Adrenal gland (tissue), 12 donors: ENCODE results near the gene ENOX1. TPM values are rescaled to one million over a fixed set of nuclear protein-coding genes. Genes with fewer than 3 reads are reported as not detected.

Source experiments
- DNase-seq, 7 donors: peaks; one replicate each; pipeline ENCODE4 v3.0.0-alpha.2; 2019 to 2020
- H3K27ac ChIP-seq, 5 donors: fragments of 200-600 bp; sonication (generic) in 4 of 5; 1 replicate in 3 of 5; 2 replicates in 2 of 5; pipeline versions ENCODE4 v1.5.1 to v1.8.0; 2016 to 2020; ENCODE audit warnings: mild to moderate bottlenecking in 1 of 5
- H3K27me3 ChIP-seq: fragments of 200-600 bp; 2 replicates; pipeline ENCODE4 v1.8.0; 2021
- H3K36me3 ChIP-seq, 2 donors: fragments of 200-600 bp; replicated peaks in 1 of 2; 1 replicate in 1 of 2; 2 replicates in 1 of 2; pipeline versions ENCODE4 v1.5.1 to v1.8.0; 2018 to 2022
- H3K4me1 ChIP-seq, 2 donors: fragments of 200-600 bp; replicated peaks in 1 of 2; 1 replicate in 1 of 2; 2 replicates in 1 of 2; pipeline versions ENCODE4 v1.5.1 to v1.8.0; 2018 to 2021
- H3K4me3 ChIP-seq, 4 donors: fragments of 200-600 bp; sonication (generic) in 3 of 4; one replicate each; pipeline ENCODE4 v1.5.1; 2016 to 2018
- H3K9me3 ChIP-seq, 3 donors: fragments of 200-600 bp; sonication (generic) in 1 of 3; replicated peaks in 1 of 3; 1 replicate in 2 of 3; 2 replicates in 1 of 3; pipeline versions ENCODE4 v1.5.1 to v1.8.0; 2016 to 2021
- CTCF ChIP-seq, 6 experiments: fragments of 450-650 bp in 4 of 6; fragments of 200-600 bp in 2 of 6; sonication (generic) in 1 of 6; IDR thresholded peaks; 1 replicate in 5 of 6; 2 replicates in 1 of 6; pipeline versions ENCODE4 v1.5.1 to v1.8.0; 2016 to 2021; ENCODE audit warnings: antibody characterized with exemption in 6 of 6, mild to moderate bottlenecking in 2 of 6, moderate library complexity in 1 of 6
- POLR2A ChIP-seq, 2 donors: fragments of 450-650 bp; IDR thresholded peaks; one replicate each; pipeline ENCODE4 v1.6.1; 2017; ENCODE audit warnings: antibody characterized with exemption in 2 of 2, mild to moderate bottlenecking in 2 of 2, moderate library complexity in 1 of 2
- WGBS, 4 donors: extraction: QIAGEN DNeasy Blood & Tissue Kit in 2 of 4; methylation state at CpG; one replicate each; pipeline versions ENCODE4 v1.1.5 to v1.1.7; 2013 to 2017; 5-methylcytosine and 5-hydroxymethylcytosine counted together
- intact Hi-C, 2 donors: fragments of 100-400 bp; cut with DNase I; formaldehyde crosslinking; loops; one replicate each; pipeline versions ENCODE4 v1.14.1 to v1.15.0; 2022 to 2023
- polyA plus RNA-seq, 3 donors: library from polyadenylated mRNA; stranded (reverse); fragments of 200-250 nt in 2 of 3; fragments of 350-450 nt in 1 of 3; fragmentation: Illumina TruSeq in 1 of 3; extraction: RNeasy Lipid Tissue Mini Kit (QIAGEN cat#74804) in 1 of 3; gene quantifications; one replicate each; pipeline ENCODE4 v1.2.3, GENCODE V29; 2013 to 2014
- total RNA-seq, 9 donors: library from RNA; depleted of rRNA in 4 of 9; stranded (reverse); fragments of >200 nt in 4 of 9; fragments of 120-200 nt in 1 of 9; fragmentation: NEBNext Ultra II Directional in 1 of 9; extraction: Animal tissue kit (Norgen Biotek cat#: 25700) in 1 of 9; gene quantifications; one replicate each; pipeline versions ENCODE4 v1.1.0 to v1.2.4, GENCODE V29; 2013 to 2023
- donor health status: healthy with polysubstance abuse.
- donor health status: Bipolar disorder and iron deficiency.
- donor health status: DM: yes; HTN: yes; CAD: no.
- donor health status: DM: no; HTN: no; CAD: no.
- donor health status: DM: no; HTN: no; CAD: no.
- donor health status: DM: yes; HTN: yes; CAD: no.

Gene ENOX1
- total and polyA plus RNA-seq, 12 donors = 0.25 to 5.8 (median 1.6) TPM

- WGBS, 4 donors = 73 to 79% (median 74%) methylated on average over 5 of the region's 5 CpGs
- Histone ChIP-seq H3K36me3 (no peaks in the 10 kb centered on the region), H3K27me3 (no peaks in the 10 kb centered on the region), H3K27ac (peak overlapping the region in 2 of 5 donors; percentile 13 to 51), H3K4me1 (peaks cover 0 to 4% of the 10 kb centered on the region in 2 donors), H3K9me3 (no peaks in the 10 kb centered on the region), H3K4me3 (no peak overlapping the region)
- DNase-seq = no peak
- intact Hi-C loops = no loop called here
- TF ChIP-seq CTCF (IDR thresholded peaks at IDR 0.05) (no peak), POLR2A (IDR thresholded peaks at IDR 0.05) (no peak)
Observed at GRCh38 chr13:43544631-43545030, 242.1 kb downstream of the ENOX1 start.

DNA sequence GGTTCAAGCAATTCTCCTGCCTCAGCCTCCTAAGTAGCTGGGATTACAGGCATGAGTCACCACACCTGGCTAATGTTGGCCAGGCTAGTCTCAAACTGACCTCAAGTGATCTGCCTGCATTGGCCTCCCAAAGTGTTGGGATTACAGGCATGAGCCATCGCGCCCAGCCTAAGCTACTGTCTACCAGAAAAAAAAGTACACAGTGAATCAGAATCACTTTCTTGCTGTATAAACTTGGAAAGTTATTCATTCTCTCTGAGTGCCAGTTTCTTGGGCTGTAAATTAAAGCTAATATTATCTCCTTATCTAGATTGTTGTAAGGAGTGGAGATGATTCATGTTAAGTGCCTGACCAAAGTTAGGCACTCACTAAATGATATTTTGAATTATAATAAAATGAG is 242.8 kb downstream of the ENOX1 start:
- Histone ChIP-seq H3K27me3 (no peaks in the 10 kb centered on the region), H3K4me1 (peaks cover 0 to 4% of the 10 kb centered on the region in 2 donors), H3K36me3 (no peaks in the 10 kb centered on the region), H3K27ac (no peak overlapping the region), H3K9me3 (no peaks in the 10 kb centered on the region), H3K4me3 (no peak overlapping the region)
- TF ChIP-seq POLR2A (IDR thresholded peaks at IDR 0.05) (no peak), CTCF (IDR thresholded peaks at IDR 0.05) (no peak)
- intact Hi-C loops = no loop called here
- DNase-seq = peak in 4 of 7 donors; percentile 5 to 30 (median 21)
- 64 to 77% (median 66%) methylated on average over 2 of the region's 2 CpGs for WGBS, 4 donors

DNA sequence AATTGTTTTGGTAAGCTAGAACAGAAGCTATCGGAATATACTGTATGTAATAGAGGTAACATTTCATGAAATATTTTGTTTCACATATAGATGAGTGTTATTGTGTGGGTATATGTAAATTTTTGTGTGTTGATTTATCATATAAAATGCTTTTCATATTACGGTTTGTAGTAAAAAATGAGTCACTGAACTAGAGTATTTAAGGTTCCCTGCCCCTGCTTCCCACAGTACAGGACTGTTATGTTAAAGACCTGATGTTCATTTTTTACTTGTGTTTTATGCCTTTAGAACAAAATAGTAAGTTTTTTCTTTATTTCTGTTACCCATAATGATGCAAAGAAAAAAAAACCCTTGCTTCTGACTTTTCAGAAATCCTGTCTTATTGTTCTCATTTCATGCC is 243.4 kb downstream of the ENOX1 start:
- no peak overlapping the region for H3K27ac ChIP-seq
- intact Hi-C loops = no loop called here
- H3K4me3 ChIP-seq = no peak overlapping the region
- peaks cover 0 to 4% of the 10 kb centered on the region in 2 donors for H3K4me1 ChIP-seq
- 86 to 92% (median 89%) methylated on average over 2 of the region's 2 CpGs for WGBS, 4 donors
- H3K27me3 ChIP-seq = no peaks in the 10 kb centered on the region
- H3K9me3 ChIP-seq = no peaks in the 10 kb centered on the region
- TF ChIP-seq CTCF (IDR thresholded peaks at IDR 0.05) = no peak
- no peak for TF ChIP-seq POLR2A (IDR thresholded peaks at IDR 0.05)
- H3K36me3 ChIP-seq = no peaks in the 10 kb centered on the region
- DNase-seq = no peak

- H3K27ac ChIP-seq = no peak overlapping the region
- WGBS, 4 donors = 43 to 61% (median 49%) methylated on average over 2 of the region's 2 CpGs
- H3K4me1 ChIP-seq = no peaks in the 10 kb centered on the region
- H3K36me3 ChIP-seq = no peaks in the 10 kb centered on the region
- intact Hi-C loops = no loop called here
- no peaks in the 10 kb centered on the region for H3K9me3 ChIP-seq
- H3K27me3 ChIP-seq = no peaks in the 10 kb centered on the region
- DNase-seq = no peak
- TF ChIP-seq POLR2A (IDR thresholded peaks at IDR 0.05) (no peak), CTCF (IDR thresholded peaks at IDR 0.05) (no peak)
- no peak overlapping the region for H3K4me3 ChIP-seq
Observed at GRCh38 chr13:43537124-43537523, 249.6 kb downstream of the ENOX1 start.
